GM19035 (cell line): ENCODE measurements around the gene ZCCHC24.

Experiments used
- ATAC-seq: cut with Tn5 transposase; IDR thresholded peaks from one replicate; pipeline ENCODE4 v1.9.1; 2021; ENCODE audit not compliant: unreplicated experiment

Gene ZCCHC24

DNA sequence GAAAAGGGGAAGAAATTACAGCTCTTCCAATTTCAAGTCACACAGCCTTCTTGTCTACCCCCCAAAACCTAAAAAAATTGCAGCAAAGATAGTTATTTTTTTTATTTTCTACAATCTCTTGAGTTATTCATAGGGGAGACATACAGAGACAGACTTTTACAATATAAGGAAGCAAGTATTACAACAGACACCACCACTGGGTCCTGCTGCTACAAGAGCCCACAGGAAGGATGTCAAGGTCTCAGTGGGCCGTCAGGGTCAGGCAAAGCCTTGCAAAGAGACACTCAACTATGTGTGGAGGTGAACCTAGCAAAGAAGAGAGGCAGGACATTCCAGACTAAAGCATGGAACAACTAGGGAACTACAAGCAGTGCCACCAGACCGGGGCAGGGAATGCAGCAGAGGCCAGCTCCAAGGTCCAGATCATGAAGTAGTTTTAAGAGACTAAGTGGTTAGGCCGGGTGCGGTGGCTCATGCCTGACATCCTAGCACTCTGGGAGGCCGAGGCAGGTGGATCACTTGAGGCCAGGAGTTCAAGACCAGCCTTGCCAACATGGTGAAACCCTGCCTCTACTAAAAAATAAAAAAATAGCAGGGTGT, 28.2 kb upstream of the ZCCHC24 start:
- ATAC-seq = no peak

DNA sequence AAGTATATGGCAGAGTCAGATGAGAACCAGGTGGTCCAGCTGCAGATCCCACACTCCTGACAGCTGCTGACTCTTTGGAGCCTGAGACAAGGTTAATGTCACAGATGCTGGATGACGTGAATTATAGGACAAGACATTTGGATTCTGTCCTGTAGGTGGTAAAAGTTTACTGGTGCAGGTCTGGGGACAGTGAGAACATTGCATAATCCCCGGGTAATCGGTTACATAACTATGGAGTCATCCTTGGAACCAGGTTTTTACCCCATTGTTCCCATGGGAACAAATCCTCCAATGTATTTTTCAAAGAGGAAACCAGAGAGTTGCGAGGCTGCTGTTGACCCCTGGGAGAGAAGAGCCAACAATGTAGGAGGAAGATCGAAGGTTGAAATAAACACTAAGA, 27.5 kb upstream of the ZCCHC24 start:
- ATAC-seq = no peak

GRCh38 chr10:79472449-79472848, 27.0 kb upstream of the ZCCHC24 start:
- ATAC-seq = no peak

DNA sequence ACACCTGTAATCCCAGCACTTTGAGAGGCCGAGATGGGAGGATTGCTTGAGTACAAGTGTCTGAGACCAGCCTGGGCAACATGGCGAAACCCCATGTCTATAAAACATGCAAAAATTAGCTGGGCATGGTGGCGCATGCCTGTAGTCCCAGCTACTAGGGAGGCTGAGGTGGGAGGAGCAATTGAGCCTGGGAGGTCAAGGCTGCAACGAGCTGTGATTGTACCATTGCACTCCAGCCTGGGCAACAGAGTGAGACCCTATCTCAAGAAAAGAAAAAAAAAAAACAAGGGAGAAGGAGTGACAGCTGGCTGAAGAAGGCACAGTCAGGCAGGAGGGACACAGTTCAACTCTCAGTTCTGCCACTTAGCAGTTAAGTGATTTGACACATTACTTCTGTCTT, 26.4 kb upstream of the ZCCHC24 start:
- ATAC-seq = no peak

DNA sequence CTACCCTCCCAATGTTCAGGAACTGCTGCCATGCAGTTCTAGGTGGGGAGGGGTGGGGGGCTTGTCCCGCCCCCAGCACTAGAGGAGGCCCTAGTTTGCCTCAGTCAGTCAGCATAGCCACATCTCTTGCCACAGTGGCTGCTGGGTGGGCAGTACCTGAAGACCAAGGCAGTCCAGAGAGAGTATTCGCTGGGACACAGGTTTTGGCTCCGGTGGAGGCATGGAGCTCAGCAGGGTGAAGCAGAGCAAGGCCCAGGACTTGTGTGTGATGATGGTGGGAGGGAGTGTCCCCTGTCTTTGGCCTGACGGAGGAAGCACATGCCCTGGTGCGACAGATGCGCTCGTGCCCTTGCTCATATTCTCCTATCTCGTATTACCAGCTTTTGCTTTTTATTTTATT, 24.7 kb upstream of the ZCCHC24 start:
- ATAC-seq = no peak

- no peak for ATAC-seq
Observed at GRCh38 chr10:79468841-79469585, 23.6 kb upstream of the ZCCHC24 start.

DNA sequence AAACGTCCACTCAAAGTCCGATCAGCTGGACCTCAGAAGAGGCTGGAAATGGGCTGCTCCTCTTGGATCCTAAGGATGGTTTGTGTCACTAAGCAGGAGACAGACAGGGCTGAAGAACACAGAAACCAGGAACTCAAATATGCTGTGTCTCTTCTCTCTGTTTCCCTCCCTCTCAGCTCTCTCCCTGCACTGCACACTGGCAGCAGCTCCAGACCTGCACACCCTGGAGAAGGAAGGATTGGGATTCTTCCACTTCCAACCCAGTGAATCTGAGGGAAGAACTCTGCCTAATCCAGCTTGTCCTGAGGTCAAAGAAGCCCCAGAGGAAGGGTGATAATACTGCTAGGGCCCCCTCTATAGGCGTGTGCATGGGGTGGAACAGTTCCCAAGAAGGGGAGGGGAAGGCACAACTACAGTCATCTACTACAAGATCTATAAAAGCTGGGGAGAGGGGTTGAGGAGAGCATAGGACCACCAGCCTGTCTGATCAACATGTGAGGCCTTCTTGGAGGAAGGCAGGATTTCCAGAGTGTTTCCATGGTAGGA, 22.7 kb upstream of the ZCCHC24 start:
- ATAC-seq = no peak

- ATAC-seq = no peak
Observed at GRCh38 chr10:79465341-79465740, 19.9 kb upstream of the ZCCHC24 start.

GRCh38 chr10:79463578-79464496, 18.4 kb upstream of the ZCCHC24 start:
- ATAC-seq = no peak

DNA sequence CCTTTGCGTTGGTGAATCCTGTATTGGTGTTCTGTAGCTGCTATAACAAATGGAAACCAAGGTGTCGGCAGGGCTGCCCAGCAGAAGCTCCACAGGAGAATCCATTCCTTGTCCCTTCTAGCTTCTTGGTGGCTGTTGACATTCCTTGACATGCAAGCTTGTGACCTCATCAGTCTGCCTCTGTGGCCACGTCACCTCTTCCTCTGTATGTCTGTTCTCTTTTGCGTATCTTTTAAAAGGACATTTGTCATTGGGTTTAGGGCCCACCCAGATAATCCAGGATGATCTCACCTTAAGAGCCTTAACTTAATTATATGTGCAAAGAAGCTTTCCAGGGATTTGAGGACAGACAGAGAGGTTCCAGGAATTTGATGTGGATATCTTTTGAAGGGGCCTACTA, 15.3 kb upstream of the ZCCHC24 start:
- no peak for ATAC-seq

GRCh38 chr10:79459243-79459642, 13.8 kb upstream of the ZCCHC24 start:
- no peak for ATAC-seq

DNA sequence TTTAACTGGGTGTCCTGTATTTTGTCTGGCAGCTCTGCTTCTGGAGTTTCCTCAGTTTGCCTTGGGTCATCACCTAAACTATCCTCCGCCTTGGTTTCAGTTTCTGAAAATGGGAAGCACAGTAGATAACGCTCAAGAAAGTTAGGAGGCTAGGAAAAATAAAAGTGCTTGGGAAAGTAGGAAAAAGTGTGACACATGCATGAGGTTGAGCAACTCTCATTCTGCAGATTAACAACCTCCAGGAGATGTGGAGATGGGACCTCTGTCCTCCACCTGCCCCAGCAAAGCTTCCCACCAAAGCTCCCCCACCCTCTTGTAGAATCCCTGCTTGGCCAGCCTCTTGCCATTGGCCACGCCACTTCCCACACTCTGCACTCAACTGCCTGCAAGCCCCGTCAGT, 13.1 kb upstream of the ZCCHC24 start:
- no peak for ATAC-seq

DNA sequence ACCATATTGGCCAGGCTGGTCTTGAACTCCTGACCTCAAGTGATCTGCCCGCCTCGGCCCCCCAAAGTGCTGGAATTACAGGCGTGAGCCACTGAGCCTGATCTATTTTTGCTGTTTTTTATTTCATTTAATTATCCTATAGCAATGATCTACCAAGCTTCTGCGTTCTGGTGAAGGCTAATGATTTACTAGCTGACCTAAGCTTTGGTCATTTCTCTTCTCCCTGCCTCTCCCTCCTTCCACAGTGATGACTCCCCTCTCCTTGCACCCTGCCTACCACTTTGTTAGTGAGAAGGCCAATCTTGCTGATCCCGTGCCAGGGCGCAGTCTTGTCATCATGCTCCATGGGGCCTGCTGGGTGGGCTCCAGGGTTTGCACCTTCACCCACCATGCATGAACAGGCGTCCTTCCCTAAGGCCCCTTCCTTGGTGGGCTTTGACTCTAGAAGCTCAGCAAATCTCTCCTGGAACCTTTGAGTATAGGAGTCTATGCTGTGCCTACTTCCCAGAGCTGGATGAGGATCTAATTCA, 11.9 kb upstream of the ZCCHC24 start:
- no peak for ATAC-seq

- ATAC-seq = no peak
Observed at GRCh38 chr10:79454259-79454658, 8.8 kb upstream of the ZCCHC24 start.

DNA sequence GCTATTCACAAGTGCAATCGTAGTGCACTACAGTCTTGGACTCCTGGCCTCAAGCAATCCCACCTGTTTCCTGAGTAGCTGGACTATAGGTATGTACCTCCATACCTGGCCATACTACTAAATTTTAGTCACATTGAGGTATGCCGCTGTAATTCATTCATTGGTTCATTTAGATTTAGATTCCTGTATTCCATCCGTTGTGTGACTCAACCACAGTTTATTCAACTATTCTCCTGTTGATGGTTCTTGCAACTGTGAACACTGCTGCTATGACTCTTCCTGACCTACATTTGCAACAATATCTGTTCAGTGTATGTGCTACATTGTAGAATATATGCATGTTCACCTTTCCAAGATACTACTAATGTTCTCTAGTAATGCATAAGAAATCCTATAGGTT, 8.0 kb upstream of the ZCCHC24 start:
- no peak for ATAC-seq

DNA sequence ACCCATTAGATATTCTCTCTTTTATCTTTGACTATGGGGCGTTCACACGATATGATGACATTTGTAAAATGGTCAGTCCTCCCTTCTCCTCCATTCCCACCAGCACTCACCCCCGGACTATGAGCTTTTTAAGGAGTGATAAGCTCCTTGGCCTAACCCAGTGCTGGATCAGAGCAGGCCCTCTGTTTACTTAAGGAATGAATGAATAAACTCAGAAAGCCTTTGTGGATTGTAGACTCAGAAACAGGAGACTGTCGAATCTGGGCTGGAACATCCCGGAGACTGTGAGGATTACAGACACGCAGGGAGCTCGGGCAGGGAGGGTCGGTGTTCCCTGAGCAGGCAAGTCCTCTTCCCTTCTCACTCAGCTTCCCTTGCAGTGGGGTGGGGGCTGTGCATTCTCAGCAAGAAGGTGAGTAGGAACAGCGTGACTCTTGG, 6.8 kb upstream of the ZCCHC24 start:
- ATAC-seq = no peak

- ATAC-seq = no peak
Observed at GRCh38 chr10:79451046-79451699, 5.7 kb upstream of the ZCCHC24 start.

- no peak for ATAC-seq
Observed at GRCh38 chr10:79449181-79450146, 4.0 kb upstream of the ZCCHC24 start.

DNA sequence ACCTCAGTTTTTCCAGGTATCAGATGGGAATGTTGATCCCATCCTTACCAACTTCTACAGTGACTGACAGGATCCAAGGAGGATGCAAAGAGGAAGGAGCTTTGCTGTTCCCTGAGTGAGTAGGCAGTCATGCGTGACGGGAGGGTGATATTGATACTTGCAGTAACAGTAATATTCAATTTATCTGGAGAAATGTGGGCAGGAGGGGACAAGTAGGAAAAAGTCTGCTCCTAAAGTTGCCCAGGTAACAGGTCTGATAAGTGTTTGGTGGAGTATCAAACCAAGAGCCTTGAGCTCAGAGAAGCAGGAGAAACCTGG, 3.3 kb upstream of the ZCCHC24 start:
- ATAC-seq = no peak
